Stimulated activated CD4-positive, alpha-beta T cell treated with anti-CD3 and anti-CD28 coated beads, Interleukin-1b, Interleukin-23, amount 100 ng/mL, for 48 hours (primary cell): ENCODE measurements around the gene FTO.

Experiments
- DNase-seq: peaks from one replicate; pipeline ENCODE4 v3.0.0-alpha.2; 2020

The FTO gene

GRCh38 chr16:54031107-54031760 lies 327.3 kb downstream of the FTO start:
- peak; percentile 2 for DNase-seq

- no peak for DNase-seq
These were observed 329.8 kb downstream of the FTO start for GRCh38 chr16:54033747-54034146.

- DNase-seq = no peak
These were observed 330.7 kb downstream of the FTO start for GRCh38 chr16:54034684-54035083.

- no peak for DNase-seq
These were observed 336.5 kb downstream of the FTO start for GRCh38 chr16:54040480-54040879.

- no peak for DNase-seq
These were observed 337.0 kb downstream of the FTO start for GRCh38 chr16:54040975-54041374.

GRCh38 chr16:54048586-54049495 lies 344.9 kb downstream of the FTO start:
- DNase-seq = no peak

- no peak for DNase-seq
These were observed 345.9 kb downstream of the FTO start for GRCh38 chr16:54049591-54050458.

GRCh38 chr16:54050459-54051210 lies 346.7 kb downstream of the FTO start:
- DNase-seq = no peak

GRCh38 chr16:54051821-54052220 lies 347.9 kb downstream of the FTO start:
- DNase-seq = no peak

- no peak for DNase-seq
These were observed 348.3 kb downstream of the FTO start for GRCh38 chr16:54052271-54052670.

GRCh38 chr16:54053891-54054820 lies 350.2 kb downstream of the FTO start:
- no peak for DNase-seq

GRCh38 chr16:54055191-54055590 lies 351.2 kb downstream of the FTO start:
- no peak for DNase-seq

GRCh38 chr16:54055864-54056263 lies 351.9 kb downstream of the FTO start:
- DNase-seq = no peak

- DNase-seq = no peak
These were observed 353.0 kb downstream of the FTO start for GRCh38 chr16:54056921-54057320.

GRCh38 chr16:54059319-54059718 lies 355.4 kb downstream of the FTO start:
- no peak for DNase-seq

- no peak for DNase-seq
These were observed 356.9 kb downstream of the FTO start for GRCh38 chr16:54060599-54061421.

GRCh38 chr16:54061454-54061853 lies 357.5 kb downstream of the FTO start:
- DNase-seq = no peak

GRCh38 chr16:54062361-54063278 lies 358.7 kb downstream of the FTO start:
- no peak for DNase-seq

- DNase-seq = no peak
These were observed 359.4 kb downstream of the FTO start for GRCh38 chr16:54063279-54063773.
